Heart left ventricle (tissue), 13 donors: ENCODE results near the gene SIM2.

Experiments
- CTCF ChIP-seq, 12 donors: fragments of 200-600 bp; sonication (generic) in 4 of 12; IDR thresholded peaks; one replicate each; pipeline versions ENCODE4 v1.5.0 to v1.8.0; 2018 to 2022; ENCODE audit warnings: antibody characterized with exemption in 12 of 12, mild to moderate bottlenecking in 5 of 12
- POLR2A ChIP-seq, 2 donors: fragments of 450-650 bp; IDR thresholded peaks; one replicate each; pipeline ENCODE4 v1.6.1; 2017; ENCODE audit warnings: antibody characterized with exemption in 2 of 2, mild to moderate bottlenecking in 2 of 2, moderate library complexity in 2 of 2
- donor health status: ischemic (EF 13 %, LVEDD 7.1; RV severe dilation, severe dysfunction).
- donor health status: DM: no; HTN: yes; CAD: no.
- donor health status: DM: no; HTN: no; CAD: no.
- donor health status: ischemic (EF 25% LVEDD 6.9; RV normal size, moderate dysfunction).
- donor health status: ischemic (EF 25% LVEDD 5.7; RV mildly dilated, moderate dysfunction).
- donor health status: ischemic (EF 35%, LVEDD 5.7; RV mildly dilated, moderate dysfunction).
- donor health status: nonischemic (EF 11% LVEDD 7.7; RV severe dilation, severe dysfunction).
- donor health status: DM: yes; HTN: yes; CAD: no.
- donor health status: PGD.
- donor health status: ischemic (EF 29% LVEDD 5.4; RV normal size, mild dysfunction).
- donor health status: nonischemic (EF 23%, LVEDD 6.1; RV moderate dilation, normal function).

GRCh38 chr21:36709868-36710728 is 11.2 kb downstream of the SIM2 start:
- no peak for TF ChIP-seq CTCF (IDR thresholded peaks at IDR 0.05)
- no peak for TF ChIP-seq POLR2A (IDR thresholded peaks at IDR 0.05)
